PC-3 (cell line): ENCODE data around the gene COX4I1. TPM values are rescaled to one million over a fixed set of nuclear protein-coding genes. Genes with fewer than 3 reads are reported as not detected.

Experiments used
- ATAC-seq: fragments of 200-7000 bp; cut with Tn5 transposase; 2 replicates; pipeline ENCODE4 v1.9.1; 2020; ENCODE audit warnings: mild to moderate bottlenecking, moderate library complexity
- BruUV-seq: library from RNA; stranded (reverse); fragments of 400-500 nt; replicated peaks from 2 replicates; lab custom pipeline; 2021; lab: Mats Ljungman, UMichigan
- CTCF ChIA-PET: fragments of 300-600 bp; sonication (Branson Sonifier 250); formaldehyde crosslinking; loops from one replicate; lab custom pipeline; 2022; ENCODE audit warnings: antibody characterized with exemption; lab: Charles Lee
- POLR2A ChIA-PET: fragments of 300-600 bp; sonication (Branson Sonifier 250); formaldehyde crosslinking; loops from one replicate; lab custom pipeline; 2022; ENCODE audit warnings: antibody characterized with exemption; ENCODE audit not compliant: unreplicated experiment; lab: Charles Lee
- DNase-seq: peaks from one replicate; pipeline ENCODE4 v3.0.0-alpha.2; 2015
- H2AFZ ChIP-seq: fragments of 300-600 bp; sonication (generic); 2 replicates; pipeline ENCODE4 v1.6.0; 2016; ENCODE audit warnings: antibody characterized with exemption, low read length
- H3F3A ChIP-seq: fragments of 300-600 bp; sonication (generic); one replicate; pipeline ENCODE4 v1.6.0; 2017; ENCODE audit warnings: antibody characterized with exemption, low read length, control low read depth, mild to moderate bottlenecking; ENCODE audit not compliant: unreplicated experiment
- H3K27ac ChIP-seq: fragments of 300-600 bp; sonication (generic); 2 replicates; pipeline ENCODE4 v1.5.1; 2016; ENCODE audit warnings: mild to moderate bottlenecking, low read length
- H3K27me3 ChIP-seq: fragments of 300-600 bp; sonication (generic); 2 replicates; pipeline ENCODE4 v1.6.1; 2016; ENCODE audit warnings: low read length, mixed read lengths
- H3K36me3 ChIP-seq: fragments of 300-600 bp; sonication (generic); 2 replicates; pipeline ENCODE4 v1.6.1; 2016; ENCODE audit warnings: low read depth, mixed run types, low read length, mixed read lengths
- H3K4me1 ChIP-seq: fragments of 300-600 bp; sonication (generic); 2 replicates; pipeline ENCODE4 v1.5.1; 2016; ENCODE audit warnings: low read length; ENCODE audit not compliant: insufficient read depth
- H3K4me2 ChIP-seq: fragments of 300-600 bp; sonication (generic); 2 replicates; pipeline ENCODE4 v1.6.0; 2016; ENCODE audit warnings: low read length
- H3K4me3 ChIP-seq: fragments of 300-600 bp; sonication (generic); 2 replicates; pipeline ENCODE4 v1.5.1; 2016; ENCODE audit warnings: mild to moderate bottlenecking, low read length, mixed read lengths
- H3K79me2 ChIP-seq: fragments of 300-600 bp; sonication (generic); 2 replicates; pipeline ENCODE4 v1.6.1; 2017; ENCODE audit warnings: low read length, mixed read lengths
- H3K9ac ChIP-seq: fragments of 300-600 bp; sonication (generic); 2 replicates; pipeline ENCODE4 v1.6.0; 2016; ENCODE audit warnings: mild to moderate bottlenecking, low read length
- H3K9me2 ChIP-seq: fragments of 300-600 bp; sonication (generic); replicated peaks from 2 replicates; pipeline ENCODE4 v1.6.1; 2016; ENCODE audit warnings: mixed run types, low read length, mixed read lengths
- H3K9me3 ChIP-seq: fragments of 300-600 bp; sonication (generic); 2 replicates; pipeline ENCODE4 v1.6.1; 2016; ENCODE audit warnings: low read length, mixed read lengths
- H4K20me1 ChIP-seq: fragments of 300-600 bp; sonication (generic); 2 replicates; pipeline ENCODE4 v1.6.1; 2016; ENCODE audit warnings: low read length, mixed read lengths
- CTCF ChIP-seq: fragments of 300-600 bp; sonication (generic); conservative IDR thresholded peaks from 2 replicates; pipeline ENCODE4 v1.5.1; 2017; ENCODE audit warnings: antibody characterized with exemption, low read depth, mild to moderate bottlenecking, low read length
- EZH2 ChIP-seq: fragments of 300-600 bp; sonication (generic); IDR thresholded peaks from one replicate; pipeline ENCODE4 v1.6.1; 2017; ENCODE audit warnings: antibody characterized with exemption, mild to moderate bottlenecking, low read length; ENCODE audit not compliant: unreplicated experiment
- EZH2phosphoT487 ChIP-seq: fragments of 300-600 bp; sonication (generic); IDR thresholded peaks from 2 replicates; pipeline ENCODE4 v1.6.1; 2018; ENCODE audit warnings: mild to moderate bottlenecking, antibody characterized with exemption, low read length, borderline replicate concordance
- intact Hi-C: fragments of 100-400 bp; cut with micrococcal nuclease; formaldehyde crosslinking; loops from 2 replicates; pipeline ENCODE4 v1.9.0; 2023
- total RNA-seq: library from RNA; depleted of rRNA; stranded (reverse); fragments of >200 nt; gene quantifications from 2 replicates; pipeline ENCODE4 v1.2.3, GENCODE V29; 2014

Gene COX4I1
- total RNA-seq, 1 experiment from 2014 or later = 598 TPM

GRCh38 chr16:85835227-85835751 lies 35.8 kb downstream of the COX4I1 start:
- no TSS peak for BruUV-seq

GRCh38 chr16:85835956-85836705 lies 36.6 kb downstream of the COX4I1 start:
- Histone ChIP-seq H2AFZ (no peak overlapping the region), H3K9me2 (no peaks in the 10 kb centered on the region), H3K4me2 (no peak overlapping the region), H3K36me3 (no peaks in the 10 kb centered on the region), H3K9me3 (no peaks in the 10 kb centered on the region), H3K79me2 (no peaks in the 10 kb centered on the region), H3K27ac (no peak overlapping the region), H3F3A (no peaks in the 10 kb centered on the region), H3K9ac (no peak overlapping the region), H3K4me1 (no peaks in the 10 kb centered on the region), H4K20me1 (no peaks in the 10 kb centered on the region), H3K27me3 (peaks cover 71% of the 10 kb centered on the region), H3K4me3 (no peak overlapping the region)
- intact Hi-C loops = no loop called here
- BruUV-seq = no TSS peak
- no peak for TF ChIP-seq EZH2
- no peak for TF ChIP-seq CTCF
- no peak for TF ChIP-seq EZH2phosphoT487
- ChIA-PET POLR2A (no interaction called here), CTCF (no interaction called here)
- ATAC-seq (no peak), DNase-seq (no peak)

More at GRCh38 chr16:85835227-85835751, 35.8 kb downstream of the COX4I1 start:
- no peaks in the 10 kb centered on the region for H3K9me3 ChIP-seq
- ATAC-seq = no peak
- H3K27me3 ChIP-seq = peaks cover 71% of the 10 kb centered on the region
- no peak overlapping the region for H3K27ac ChIP-seq
- H4K20me1 ChIP-seq = no peaks in the 10 kb centered on the region
- no peak overlapping the region for H3K4me2 ChIP-seq
- TF ChIP-seq CTCF (no peak), EZH2phosphoT487 (no peak), EZH2 (no peak)
- no peak for DNase-seq
- no peak overlapping the region for H3K9ac ChIP-seq
- H3K4me1 ChIP-seq = no peaks in the 10 kb centered on the region
- no peak overlapping the region for H2AFZ ChIP-seq
- intact Hi-C loops = no loop called here
- no peaks in the 10 kb centered on the region for H3F3A ChIP-seq
- ChIA-PET POLR2A (no interaction called here), CTCF (no interaction called here)
- no peaks in the 10 kb centered on the region for H3K9me2 ChIP-seq
- no peak overlapping the region for H3K4me3 ChIP-seq
- no peaks in the 10 kb centered on the region for H3K36me3 ChIP-seq
- H3K79me2 ChIP-seq = no peaks in the 10 kb centered on the region
